ENCODE measurements around the gene BDNF.
"Not testable (repeated sequence)": the region's sequence is repeated elsewhere in the genome, so short reads cannot be mapped to it uniquely, and the experiment has no call there.

Gene BDNF

DNA sequence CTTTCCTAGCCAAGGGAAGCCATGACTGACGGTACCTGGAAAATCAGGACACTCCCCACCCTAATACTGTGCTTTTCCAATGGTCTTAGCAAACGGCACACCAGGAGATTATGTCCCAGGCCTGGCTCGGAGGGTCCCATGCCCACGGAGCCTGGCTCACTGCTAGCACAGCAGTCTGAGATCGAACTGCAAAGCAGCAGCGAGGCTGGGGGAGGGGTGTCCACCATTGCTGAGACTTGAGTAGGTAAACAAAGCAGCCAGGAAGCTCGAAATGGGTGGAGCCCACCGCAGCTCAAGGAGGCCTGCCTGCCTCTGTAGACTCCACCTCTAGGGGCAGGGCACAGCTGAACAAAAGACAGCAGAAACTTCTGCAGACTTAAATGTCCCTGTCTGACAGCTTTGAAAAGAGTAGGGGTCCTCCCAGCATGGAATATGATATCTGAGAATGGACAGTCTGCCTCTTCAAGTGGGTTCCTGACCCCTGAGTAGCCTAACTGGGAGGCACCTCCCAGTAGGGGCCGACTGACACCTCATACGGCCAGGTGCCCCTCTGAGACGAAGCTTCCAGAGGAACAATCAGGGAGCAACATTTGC lies 34.6 kb downstream of the BDNF start:
- not testable (repeated sequence) for DNase-seq (ENCODE audit: low read depth)

GRCh38 chr11:27663326-27663725 lies 36.9 kb downstream of the BDNF start:
- DNase-seq (ENCODE audit: low read depth), result no peak

DNA sequence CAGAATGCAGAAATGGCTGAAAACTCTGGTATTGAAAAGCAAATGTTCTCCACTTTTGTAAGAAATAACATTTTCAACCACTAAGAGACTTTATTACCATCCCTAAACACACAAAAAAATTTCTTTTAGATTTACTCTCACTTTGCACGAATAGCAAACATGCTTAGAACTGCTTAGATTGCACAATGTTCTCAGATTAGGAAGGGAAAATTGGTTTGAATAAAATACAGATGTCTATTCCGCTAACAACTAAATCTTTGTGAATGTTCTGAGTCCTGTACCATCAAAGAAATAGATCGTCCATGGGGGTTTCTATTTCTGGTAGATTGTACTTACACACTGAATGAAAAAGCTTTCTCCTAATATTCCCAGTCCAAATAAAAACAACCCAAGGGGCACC lies 40.1 kb downstream of the BDNF start:
- DNase-seq (ENCODE audit: low read depth), result no peak

GRCh38 chr11:27658535-27659236 lies 41.6 kb downstream of the BDNF start:
- DNase-seq (ENCODE audit: low read depth), result no peak

DNA sequence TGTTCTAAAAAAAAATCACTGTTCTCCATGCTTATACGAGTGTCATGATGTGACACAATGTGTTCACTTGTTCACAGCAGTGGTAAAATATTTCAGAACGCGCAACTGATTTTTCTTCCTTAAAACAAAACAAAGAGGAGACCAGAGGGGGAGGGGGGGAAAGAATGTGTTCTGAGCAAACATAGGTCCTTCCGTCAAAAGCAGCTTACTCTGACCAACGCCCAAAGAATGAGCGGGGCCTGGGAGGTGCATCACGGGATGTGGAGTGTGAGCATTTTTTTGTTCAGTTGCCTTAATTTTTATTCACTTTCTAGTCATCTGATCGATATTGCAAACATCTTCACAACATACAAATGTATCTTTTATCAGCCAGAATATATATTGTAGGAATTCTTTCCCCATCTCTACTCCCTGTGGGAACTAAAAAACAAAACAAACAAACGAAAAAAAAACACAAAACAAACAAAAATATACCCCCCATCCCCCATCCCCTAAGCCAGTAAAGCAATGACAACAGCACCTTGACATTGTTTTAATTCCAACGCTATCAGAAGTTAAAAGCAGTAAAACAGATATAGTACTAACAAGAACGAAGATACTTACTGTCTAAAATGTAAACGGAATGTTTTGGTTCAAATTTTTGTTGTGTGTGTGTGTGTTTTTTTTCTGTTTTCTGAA lies 43.3 kb downstream of the BDNF start:
- DNase-seq (ENCODE audit: low read depth), result no peak

DNA sequence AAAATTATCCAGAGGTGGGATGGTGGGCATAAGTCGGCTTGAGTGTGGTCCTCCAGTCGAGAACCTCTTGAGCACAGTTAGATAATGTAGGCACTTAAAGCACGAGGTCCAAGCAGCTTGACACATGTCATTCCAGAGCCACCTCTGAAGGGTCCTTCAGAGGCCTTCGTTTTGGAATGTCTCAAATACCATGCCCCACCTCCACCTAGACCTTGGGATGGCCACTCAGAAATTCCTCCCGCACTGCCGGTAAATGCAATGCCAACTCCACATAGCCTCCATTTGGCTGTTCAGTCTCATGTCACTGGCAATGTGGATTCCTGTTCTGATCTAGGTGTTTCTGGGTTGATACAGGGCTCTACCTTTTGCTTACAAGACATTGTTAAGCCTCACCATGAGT lies 43.9 kb downstream of the BDNF start:
- no peak for DNase-seq (ENCODE audit: low read depth)

DNA sequence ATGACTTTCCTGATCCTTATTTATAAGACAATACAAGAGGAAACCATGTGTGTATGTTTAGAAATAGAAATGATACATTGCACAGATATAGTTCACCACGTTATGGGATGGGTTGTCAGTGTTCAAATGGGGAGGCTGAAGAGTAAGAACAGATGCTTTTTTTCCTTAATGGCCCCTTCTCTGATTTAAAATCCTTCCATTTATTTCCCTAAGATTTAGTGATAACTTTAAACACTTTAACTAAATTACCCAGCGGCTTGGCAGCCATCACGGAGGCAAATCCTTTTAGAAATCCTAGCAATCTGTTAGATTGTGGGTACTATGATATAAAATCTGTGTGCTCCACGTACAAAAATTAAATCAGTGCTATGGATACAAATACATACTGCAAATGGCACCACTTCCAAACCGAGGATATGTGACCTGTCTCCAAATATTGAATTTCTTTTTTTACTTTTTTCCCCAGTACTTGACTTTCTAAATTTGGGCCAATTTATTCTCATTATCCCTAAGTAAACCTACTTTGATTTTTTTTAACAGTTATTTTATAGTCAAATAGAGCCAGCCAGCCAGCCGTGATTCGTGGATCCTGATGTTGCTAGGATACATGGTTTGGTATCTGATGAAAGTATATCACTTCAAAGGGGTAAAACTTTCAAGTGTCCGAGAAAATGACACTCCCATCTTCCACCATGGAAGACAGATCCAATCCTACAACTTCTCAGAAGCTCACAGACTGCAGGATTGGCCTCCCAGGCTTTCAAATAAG lies 46.1 kb downstream of the BDNF start:
- DNase-seq (ENCODE audit: low read depth), result no peak

DNA sequence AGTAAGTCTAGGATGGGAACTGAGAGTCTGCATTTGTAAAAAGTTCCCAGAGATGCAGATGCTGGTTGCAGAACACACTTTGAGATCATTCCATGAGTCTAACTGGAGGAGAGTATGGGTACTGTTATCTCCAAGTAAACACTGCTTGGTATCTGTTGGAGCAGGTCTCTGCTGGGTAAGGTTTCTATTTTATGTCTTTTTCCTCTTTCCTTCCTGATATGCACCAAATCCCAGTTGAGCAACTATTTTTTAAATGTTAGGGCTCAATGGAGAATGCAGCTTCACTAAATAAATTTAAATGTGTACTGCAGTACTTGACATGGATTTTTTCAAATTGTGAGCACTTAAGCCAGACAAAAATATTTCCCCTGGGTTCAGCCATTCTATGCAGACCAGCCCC lies 48.5 kb downstream of the BDNF start:
- no peak for DNase-seq (ENCODE audit: low read depth)

- no peak for DNase-seq (ENCODE audit: low read depth)
Measured at GRCh38 chr11:27650988-27651387, 49.3 kb downstream of the BDNF start.

DNA sequence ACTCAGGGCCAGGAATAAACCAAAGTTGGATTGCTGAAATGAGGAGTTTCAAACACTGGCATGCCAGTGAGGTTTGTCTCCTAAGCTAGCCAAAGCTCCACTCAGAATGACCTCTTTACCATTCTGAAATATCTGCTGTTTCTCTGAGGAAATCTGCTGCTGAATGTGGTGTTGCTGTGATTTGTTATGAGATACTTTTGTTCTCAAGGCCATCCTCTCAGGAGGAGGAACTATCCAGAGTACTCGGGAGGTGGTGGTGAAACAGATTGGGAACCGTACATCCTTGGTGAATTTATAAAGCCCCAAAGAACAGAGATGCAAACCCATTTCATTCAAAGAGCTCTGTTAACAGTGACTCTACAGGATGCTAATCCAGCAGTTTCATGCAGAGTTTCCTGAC lies 50.5 kb downstream of the BDNF start:
- DNase-seq (ENCODE audit: low read depth), result no peak

- DNase-seq (ENCODE audit: low read depth), result no peak
Measured at GRCh38 chr11:27648840-27649239, 51.4 kb downstream of the BDNF start.

DNA sequence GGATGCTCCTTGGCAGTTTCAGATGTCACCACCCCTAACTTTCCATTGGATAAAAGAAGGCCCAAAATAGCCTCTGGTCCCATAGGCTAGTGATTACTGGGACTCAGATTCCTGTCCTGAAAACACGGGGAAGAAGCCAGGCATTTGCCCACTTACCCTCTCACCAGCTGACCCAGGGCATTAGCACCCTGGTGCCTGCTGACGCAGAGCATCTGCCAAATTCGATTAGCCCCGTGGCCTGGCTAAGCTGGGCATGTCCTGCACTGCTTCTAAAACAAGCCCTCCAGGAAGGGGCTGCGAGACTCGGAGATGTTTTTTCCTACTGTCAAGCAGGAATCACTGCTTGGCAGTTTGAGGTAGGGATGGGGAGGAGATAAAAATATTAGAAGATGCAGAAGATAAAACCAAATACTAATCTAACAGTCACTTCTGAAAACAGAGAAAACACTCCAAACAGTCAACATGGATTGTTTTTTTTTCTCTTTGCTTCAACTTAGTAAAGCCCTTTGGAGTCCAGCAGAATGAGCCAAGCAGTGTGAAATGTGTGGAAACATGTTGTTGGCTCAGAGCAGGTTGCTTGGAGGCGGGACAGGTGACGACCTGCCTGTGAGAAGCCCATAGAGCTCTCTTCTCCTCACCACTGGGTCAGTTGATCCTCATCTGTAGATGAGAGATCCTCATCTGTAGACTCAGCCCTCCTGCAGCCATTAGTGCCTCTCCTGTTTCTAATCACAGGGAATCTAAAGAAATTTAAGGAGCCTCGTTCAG lies 54.0 kb downstream of the BDNF start:
- no peak for DNase-seq (ENCODE audit: low read depth)

- DNase-seq (ENCODE audit: low read depth), result no peak
Measured at GRCh38 chr11:27642954-27643353, 57.3 kb downstream of the BDNF start.

DNA sequence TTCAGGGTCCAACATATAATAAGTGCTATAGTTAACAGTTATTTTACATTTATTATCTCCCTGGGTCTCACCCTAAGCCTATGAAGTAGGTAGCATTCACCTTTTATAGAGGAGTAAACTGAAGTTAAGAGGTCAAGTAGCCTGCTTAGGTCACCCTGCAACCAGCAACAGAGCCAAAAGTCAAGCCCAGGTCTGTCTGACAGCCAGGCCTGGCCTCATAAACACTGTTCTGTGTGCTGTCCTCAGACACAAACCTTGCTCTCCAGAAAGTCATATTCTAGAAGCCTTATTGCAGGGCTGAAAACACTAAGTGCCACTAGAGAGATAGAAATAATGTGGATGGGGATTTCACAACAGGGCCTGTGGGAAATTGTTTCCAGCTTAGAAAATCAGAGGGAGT lies 59.3 kb downstream of the BDNF start:
- DNase-seq (ENCODE audit: low read depth), result no peak

DNA sequence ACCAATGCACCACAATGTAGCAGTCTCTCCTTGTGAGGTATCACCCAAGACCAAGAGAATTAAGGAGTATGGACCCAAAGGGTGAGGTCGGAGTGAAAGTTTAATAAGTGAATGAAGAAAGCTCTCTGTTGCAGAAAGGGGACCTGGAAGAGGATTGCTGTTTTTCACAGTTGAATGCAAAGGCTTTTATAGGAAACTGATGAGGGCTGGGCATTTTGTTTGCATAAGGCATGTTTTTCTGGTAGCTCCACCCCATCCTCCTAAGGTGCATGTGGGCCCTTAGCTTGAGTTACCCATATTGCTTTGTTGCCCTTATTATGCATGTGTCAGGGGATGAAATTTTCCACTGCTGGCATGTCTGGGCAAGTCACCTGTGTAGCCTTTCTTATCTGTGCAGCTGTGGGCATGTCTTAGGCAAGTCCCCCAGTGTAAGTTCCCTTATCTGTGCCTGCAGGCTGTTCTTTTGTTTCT lies 64.7 kb downstream of the BDNF start:
- no peak for DNase-seq (ENCODE audit: low read depth)

GRCh38 chr11:27634776-27635175 lies 65.5 kb downstream of the BDNF start:
- not testable (repeated sequence) for DNase-seq (ENCODE audit: low read depth)

DNA sequence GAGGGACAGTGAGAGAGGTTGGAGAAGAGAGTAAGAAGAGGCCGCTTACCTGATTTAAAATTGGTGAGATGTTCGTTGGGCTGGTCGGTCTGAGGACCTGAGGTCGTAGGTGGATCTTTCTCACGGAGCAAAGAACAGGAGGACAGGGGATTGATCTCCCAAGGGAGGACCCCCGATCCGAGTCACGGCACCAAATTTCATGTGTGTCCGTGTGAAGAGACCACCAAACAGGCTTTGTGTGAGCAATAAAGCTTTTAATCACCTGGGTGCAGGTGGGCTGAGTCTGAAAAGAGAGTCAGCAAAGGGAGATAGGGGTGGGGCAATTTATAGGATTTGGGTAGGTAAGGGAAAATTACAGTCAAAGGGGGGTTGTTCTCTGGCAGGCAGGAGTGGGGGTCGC lies 66.0 kb downstream of the BDNF start:
- DNase-seq (ENCODE audit: low read depth), result not testable (repeated sequence)

DNA sequence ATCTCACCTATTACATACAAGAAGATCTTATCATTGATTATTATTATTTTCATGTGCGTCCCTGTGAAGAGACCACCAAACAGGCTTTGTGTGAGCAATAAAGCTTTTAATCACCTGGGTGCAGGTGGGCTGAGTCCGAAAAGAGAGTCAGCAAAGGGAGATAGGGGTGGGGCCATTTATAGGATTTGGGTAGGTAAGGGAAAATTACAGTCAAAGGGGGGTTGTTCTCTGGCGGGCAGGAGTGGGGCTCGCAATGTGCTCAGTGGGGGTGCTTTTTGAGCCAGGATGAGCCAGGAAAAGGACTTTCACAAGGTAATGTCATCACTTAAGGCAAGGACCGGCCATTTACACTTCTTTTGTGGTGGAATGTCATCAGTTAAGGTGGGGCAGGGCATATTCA lies 71.2 kb downstream of the BDNF start:
- DNase-seq (ENCODE audit: low read depth), result not testable (repeated sequence)

GRCh38 chr11:27627979-27628378 lies 72.3 kb downstream of the BDNF start:
- DNase-seq (ENCODE audit: low read depth), result no peak

- no peak for DNase-seq (ENCODE audit: low read depth)
Measured at GRCh38 chr11:27626938-27627586, 73.2 kb downstream of the BDNF start.

DNA sequence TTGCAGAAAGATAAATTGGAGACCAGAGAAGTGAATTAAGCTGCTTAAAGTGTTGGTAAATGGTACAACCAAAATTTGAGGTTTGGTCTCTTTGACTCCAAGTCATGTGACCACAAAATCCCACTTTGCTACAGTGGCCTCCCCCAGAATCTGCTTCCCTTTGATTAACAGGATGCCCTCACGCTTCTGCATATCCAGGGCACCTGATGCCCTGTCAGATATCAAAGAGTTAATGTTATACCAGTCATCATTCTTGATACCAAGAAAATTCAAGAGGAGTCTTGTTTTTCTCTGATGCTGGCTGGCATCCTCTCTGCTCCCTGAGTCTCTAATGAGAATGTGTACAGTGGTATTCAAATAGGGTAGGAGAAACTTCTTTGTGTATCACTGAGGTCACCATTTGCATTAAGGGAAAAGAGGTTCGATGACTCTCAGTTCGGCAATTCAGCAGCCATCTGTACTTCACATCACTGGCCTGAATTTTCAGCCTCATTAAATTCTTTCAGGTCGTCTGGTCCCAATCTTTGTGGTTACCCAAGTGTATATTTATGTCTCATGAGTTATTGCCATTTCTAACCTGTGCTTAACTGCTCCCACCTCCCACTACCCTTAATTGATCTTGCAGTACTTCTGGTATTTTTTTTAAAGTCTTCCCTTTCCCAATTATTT lies 73.9 kb downstream of the BDNF start:
- DNase-seq (ENCODE audit: low read depth), result no peak

Measured in non-pigmented ciliary epithelial cell (primary cell).